ENCODE data around the gene RBMS3. TPM values are rescaled to one million over a fixed set of nuclear protein-coding genes. Genes with fewer than 3 reads are reported as not detected.

RBMS3 gene
- total RNA-seq, 2 donors from 2014 or later = 27.3 to 51.4 TPM

DNA sequence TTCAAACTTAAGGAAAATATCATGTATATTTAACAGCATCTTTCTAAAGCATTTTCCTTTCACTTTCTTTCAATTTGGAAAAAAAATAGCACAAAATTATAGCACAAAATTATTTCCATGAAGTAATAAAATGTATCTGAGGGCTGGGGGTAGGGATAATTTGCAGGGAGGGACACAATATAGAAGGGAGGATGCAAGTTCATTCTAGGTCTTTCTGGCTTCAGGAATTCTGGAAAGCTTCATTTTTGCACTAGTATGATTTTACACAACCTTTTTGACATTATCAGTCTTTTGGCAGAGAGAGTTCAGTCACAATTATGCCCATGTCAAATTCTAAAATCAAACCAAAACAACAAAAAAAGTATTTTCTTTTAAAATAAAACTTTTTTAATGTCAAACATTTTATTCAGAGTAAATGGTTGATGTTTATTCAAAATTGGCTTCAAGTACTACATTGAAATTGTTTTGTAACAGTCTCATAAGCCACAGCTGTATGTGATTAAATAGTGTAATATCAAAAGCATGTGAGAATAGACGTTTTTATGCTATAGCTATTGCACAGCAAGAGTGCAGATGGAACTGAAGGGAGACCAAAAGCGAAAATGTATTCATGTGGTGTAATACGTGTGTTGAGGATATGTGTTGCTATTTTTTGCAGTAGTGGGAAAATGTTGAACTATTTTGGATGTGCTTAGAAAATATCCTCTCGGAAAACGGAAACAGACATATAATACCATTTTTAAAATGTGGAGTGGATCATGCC, 5.8 kb downstream of the RBMS3 start:
- Histone ChIP-seq H3K9me3 (no peaks in the 10 kb centered on the region), H3K27me3 (no peaks in the 10 kb centered on the region), H3K4me1 (peaks cover 0 to 26% of the 10 kb centered on the region in 2 donors), H3K4me3 (peak overlapping the region in 1 of 2 donors; percentile 37), H3K27ac (peak overlapping the region; percentile 89 to 92), H3K36me3 (no peaks in the 10 kb centered on the region)
- TF ChIP-seq, protein P1, sequence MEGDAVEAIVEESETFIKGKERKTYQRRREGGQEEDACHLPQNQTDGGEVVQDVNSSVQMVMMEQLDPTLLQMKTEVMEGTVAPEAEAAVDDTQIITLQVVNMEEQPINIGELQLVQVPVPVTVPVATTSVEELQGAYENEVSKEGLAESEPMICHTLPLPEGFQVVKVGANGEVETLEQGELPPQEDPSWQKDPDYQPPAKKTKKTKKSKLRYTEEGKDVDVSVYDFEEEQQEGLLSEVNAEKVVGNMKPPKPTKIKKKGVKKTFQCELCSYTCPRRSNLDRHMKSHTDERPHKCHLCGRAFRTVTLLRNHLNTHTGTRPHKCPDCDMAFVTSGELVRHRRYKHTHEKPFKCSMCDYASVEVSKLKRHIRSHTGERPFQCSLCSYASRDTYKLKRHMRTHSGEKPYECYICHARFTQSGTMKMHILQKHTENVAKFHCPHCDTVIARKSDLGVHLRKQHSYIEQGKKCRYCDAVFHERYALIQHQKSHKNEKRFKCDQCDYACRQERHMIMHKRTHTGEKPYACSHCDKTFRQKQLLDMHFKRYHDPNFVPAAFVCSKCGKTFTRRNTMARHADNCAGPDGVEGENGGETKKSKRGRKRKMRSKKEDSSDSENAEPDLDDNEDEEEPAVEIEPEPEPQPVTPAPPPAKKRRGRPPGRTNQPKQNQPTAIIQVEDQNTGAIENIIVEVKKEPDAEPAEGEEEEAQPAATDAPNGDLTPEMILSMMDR (IDR thresholded peaks at IDR 0.05) = no peak
- DNase-seq (ENCODE audit: low spot score) = no peak

DNA sequence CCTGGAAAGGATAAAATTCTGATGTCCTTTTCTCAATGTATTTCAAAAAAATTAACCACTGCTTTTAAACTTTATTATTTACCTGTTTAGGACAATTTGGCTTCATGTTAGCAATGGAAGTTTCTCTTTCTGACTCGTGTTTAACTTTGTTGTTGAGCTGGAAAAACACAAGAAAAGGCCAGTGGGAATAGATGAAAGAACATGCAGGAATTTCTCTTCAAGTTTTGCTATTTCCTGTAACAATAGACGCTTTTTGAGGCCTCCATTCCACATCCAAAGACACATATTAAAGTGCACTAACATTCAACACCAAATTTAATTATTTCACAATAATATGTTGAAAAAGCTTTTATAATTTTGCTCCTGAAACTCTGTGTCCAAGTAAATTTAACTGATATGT, 9.7 kb downstream of the RBMS3 start:
- no peak overlapping the region for H3K4me3 ChIP-seq

DNA sequence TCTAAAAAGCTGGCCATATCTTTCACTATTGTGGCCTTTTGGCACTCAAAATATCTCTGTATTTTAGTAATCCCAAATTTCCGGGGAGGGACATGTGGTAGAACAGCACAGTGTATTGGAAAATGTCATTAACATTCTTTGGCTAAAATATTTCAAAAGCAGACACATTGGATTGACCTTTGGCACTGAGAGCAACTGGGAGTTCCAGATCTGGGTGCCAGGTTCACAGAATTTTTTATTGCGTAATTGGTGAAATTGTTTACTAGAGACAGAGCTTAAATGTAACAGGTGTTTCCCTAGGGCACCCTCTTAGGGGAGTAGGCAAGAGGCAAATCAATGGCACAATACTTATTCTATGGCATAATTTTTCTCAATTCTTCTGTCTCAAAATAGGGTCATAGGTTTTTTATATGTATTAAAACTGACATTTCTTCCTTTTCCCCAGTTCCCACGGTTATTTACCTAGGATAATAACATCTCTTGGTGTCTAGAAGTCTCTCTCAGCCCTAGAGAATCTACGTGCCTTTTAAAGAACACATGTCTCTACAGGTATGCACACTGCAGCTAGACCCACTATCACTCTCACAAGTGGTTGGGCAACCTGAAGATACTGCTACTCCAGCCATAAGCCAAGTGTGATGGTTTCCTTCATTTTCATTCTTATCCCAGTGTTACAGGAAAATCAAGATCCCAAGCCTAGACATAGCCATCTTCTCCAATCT, 10.6 kb downstream of the RBMS3 start:
- TF ChIP-seq, protein P1 (IDR thresholded peaks at IDR 0.05) = no peak
- Histone ChIP-seq H3K27me3 (no peaks in the 10 kb centered on the region), H3K27ac (peak overlapping the region in 1 of 2 donors; percentile 34), H3K9me3 (no peaks in the 10 kb centered on the region), H3K4me1 (peaks cover 0 to 34% of the 10 kb centered on the region in 2 donors), H3K36me3 (no peaks in the 10 kb centered on the region), H3K4me3 (no peak overlapping the region)
- DNase-seq (ENCODE audit: low spot score) = no peak

More for the DNA sequence above, 9.7 kb downstream of the RBMS3 start:
- no peak for DNase-seq (ENCODE audit: low spot score)
- Histone ChIP-seq H3K36me3 (no peaks in the 10 kb centered on the region), H3K9me3 (no peaks in the 10 kb centered on the region), H3K27ac (peak overlapping the region in 1 of 2 donors; percentile 34), H3K27me3 (no peaks in the 10 kb centered on the region), H3K4me1 (peaks cover 0 to 32% of the 10 kb centered on the region in 2 donors)
- TF ChIP-seq, protein P1 (IDR thresholded peaks at IDR 0.05) = no peak

- Histone ChIP-seq H3K4me3 (no peak overlapping the region), H3K27ac (peak overlapping the region in 1 of 2 donors; percentile 34), H3K4me1 (peaks cover 0 to 34% of the 10 kb centered on the region in 2 donors), H3K27me3 (no peaks in the 10 kb centered on the region), H3K36me3 (no peaks in the 10 kb centered on the region), H3K9me3 (no peaks in the 10 kb centered on the region)
- TF ChIP-seq, protein P1 (IDR thresholded peaks at IDR 0.05) = no peak
- no peak for DNase-seq (ENCODE audit: low spot score)
These were observed 11.1 kb downstream of the RBMS3 start for GRCh38 chr3:29291982-29292363.

DNA sequence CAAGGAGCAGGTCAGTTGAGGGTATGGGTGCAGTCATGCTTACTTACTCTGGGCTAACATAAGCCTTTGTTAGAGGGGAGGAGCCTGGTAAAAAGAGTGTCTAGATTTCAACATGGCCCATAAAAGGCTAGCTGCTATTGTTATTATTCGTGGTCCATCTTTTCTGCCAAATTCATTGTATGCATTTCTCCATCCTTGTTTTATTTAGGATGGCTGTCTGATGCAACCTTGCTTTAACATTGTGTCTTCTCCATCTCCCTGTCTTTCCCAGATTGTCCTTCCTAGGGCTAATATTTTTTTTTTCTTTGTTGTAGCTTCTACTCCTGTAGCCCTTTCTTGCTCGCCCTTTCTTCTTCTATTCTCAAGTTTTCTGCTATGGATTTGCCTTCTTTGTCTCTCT, 12.6 kb downstream of the RBMS3 start:
- H3K4me1 ChIP-seq = peaks cover 0 to 34% of the 10 kb centered on the region in 2 donors
- no peaks in the 10 kb centered on the region for H3K9me3 ChIP-seq
- TF ChIP-seq, protein P1 (IDR thresholded peaks at IDR 0.05) = no peak
- no peaks in the 10 kb centered on the region for H3K36me3 ChIP-seq
- no peak overlapping the region for H3K4me3 ChIP-seq
- no peaks in the 10 kb centered on the region for H3K27me3 ChIP-seq
- H3K27ac ChIP-seq = no peak overlapping the region
- no peak for DNase-seq (ENCODE audit: low spot score)
